IMR-90 (cell line): ENCODE measurements around the gene CACNB2. TPM values are rescaled to one million over a fixed set of nuclear protein-coding genes. Genes with fewer than 3 reads are reported as not detected.

ENCODE experiments used
- ATAC-seq: fragments of 200-7000 bp; cut with Tn5 transposase; 2 replicates; pipeline ENCODE4 v1.9.1; 2020; ENCODE audit warnings: low read depth, mild to moderate bottlenecking, moderate library complexity
- BruUV-seq: library from RNA; stranded (reverse); fragments of 400-500 nt; replicated peaks from 2 replicates; lab custom pipeline; 2021; lab: Mats Ljungman, UMichigan
- CTCF ChIA-PET: fragments of 300-600 bp; formaldehyde crosslinking; extraction: SDS; loops from one replicate; lab custom pipeline; 2021; ENCODE audit warnings: antibody characterized with exemption; lab: Yijun Ruan, JAX
- POLR2A ChIA-PET: fragments of 300-600 bp; sonication (Branson Sonifier 250); formaldehyde crosslinking; loops from one replicate; lab custom pipeline; 2022; ENCODE audit warnings: antibody characterized with exemption; ENCODE audit not compliant: unreplicated experiment; lab: Charles Lee
- DNase-seq: peaks from one replicate; pipeline ENCODE4 v3.0.0; 2013
- H2AFZ ChIP-seq: replicated peaks from 2 replicates; pipeline ENCODE3; 2013; ENCODE audit warnings: low read length, mild to moderate bottlenecking; ENCODE audit not compliant: poor library complexity
- H2AK5ac ChIP-seq: 2 replicates; pipeline ENCODE4 v1.6.1; 2013; ENCODE audit warnings: low read depth, low read length, inconsistent platforms
- H2AK9ac ChIP-seq: replicated peaks from 2 replicates; pipeline ENCODE3; 2013; ENCODE audit warnings: mild to moderate bottlenecking, low read depth, low read length, moderate library complexity; ENCODE audit not compliant: poor library complexity
- H2BK120ac ChIP-seq: 2 replicates; pipeline ENCODE4 v1.6.1; 2013; ENCODE audit warnings: low read depth, low read length, inconsistent platforms
- H2BK15ac ChIP-seq: 3 replicates; pipeline ENCODE4 v1.6.1; 2013; ENCODE audit warnings: low read depth, low read length, inconsistent platforms
- H2BK20ac ChIP-seq: 2 replicates; pipeline ENCODE4 v1.6.1; 2013; ENCODE audit warnings: low read depth, mild to moderate bottlenecking, inconsistent platforms, low read length, moderate library complexity
- H2BK5ac ChIP-seq: 2 replicates; pipeline ENCODE4 v1.6.1; 2013; ENCODE audit warnings: mild to moderate bottlenecking, low read depth, low read length, inconsistent platforms; ENCODE audit not compliant: poor library complexity, severe bottlenecking
- H3K14ac ChIP-seq: replicated peaks from 2 replicates; pipeline ENCODE4 v1.6.1; 2013; ENCODE audit warnings: low read depth, low read length, inconsistent platforms
- H3K18ac ChIP-seq: 2 replicates; pipeline ENCODE4 v1.6.1; 2013; ENCODE audit warnings: low read depth, low read length, control low read depth
- H3K23ac ChIP-seq: 2 replicates; pipeline ENCODE4 v1.6.1; 2013; ENCODE audit warnings: low read depth, low read length, inconsistent platforms
- H3K27ac ChIP-seq: 2 replicates; pipeline ENCODE4 v1.5.1; 2013; ENCODE audit warnings: mild to moderate bottlenecking, control low read depth, low read length; ENCODE audit not compliant: insufficient read depth
- H3K27me3 ChIP-seq: 2 replicates; pipeline ENCODE4 v1.6.1; 2013; ENCODE audit warnings: low read length; ENCODE audit not compliant: control insufficient read depth, insufficient read depth
- H3K36me3 ChIP-seq: 2 replicates; pipeline ENCODE4 v1.6.1; 2013; ENCODE audit warnings: low read length, mixed read lengths; ENCODE audit not compliant: control insufficient read depth, insufficient read depth
- H3K4ac ChIP-seq: 2 replicates; pipeline ENCODE4 v1.6.1; 2013; ENCODE audit warnings: low read depth, low read length, inconsistent platforms
- H3K4me1 ChIP-seq: 2 replicates; pipeline ENCODE4 v1.6.1; 2013; ENCODE audit warnings: low read length, mixed read lengths; ENCODE audit not compliant: control insufficient read depth, insufficient read depth
- H3K4me2 ChIP-seq: 2 replicates; pipeline ENCODE4 v1.6.1; 2013; ENCODE audit warnings: low read depth, mild to moderate bottlenecking, control low read depth, low read length, moderate library complexity
- H3K4me3 ChIP-seq: 2 replicates; pipeline ENCODE4 v1.5.1; 2013; ENCODE audit warnings: low read depth, mild to moderate bottlenecking, control low read depth, low read length, moderate library complexity; ENCODE audit not compliant: insufficient read depth
- H3K56ac ChIP-seq: 2 replicates; pipeline ENCODE4 v1.6.1; 2013; ENCODE audit warnings: low read length, inconsistent platforms; ENCODE audit not compliant: insufficient read depth; ENCODE audit errors: extremely low read depth
- H3K79me1 ChIP-seq, 2 experiments: 2 replicates each; pipeline ENCODE4 v1.6.1; 2013; ENCODE audit warnings: low read length in 2 of 2, inconsistent platforms in 1 of 2, low read depth in 1 of 2
- H3K9ac ChIP-seq: 2 replicates; pipeline ENCODE4 v1.6.1; 2013; ENCODE audit warnings: low read depth, low read length, control low read depth
- H3K9me1 ChIP-seq: 2 replicates; pipeline ENCODE4 v1.6.1; 2013; ENCODE audit warnings: low read length, inconsistent platforms; ENCODE audit not compliant: insufficient read depth
- H3K9me3 ChIP-seq: 2 replicates; pipeline ENCODE4 v1.6.1; 2013; ENCODE audit warnings: low read length; ENCODE audit not compliant: control insufficient read depth, insufficient read depth
- H4K20me1 ChIP-seq: 2 replicates; pipeline ENCODE4 v1.6.1; 2013; ENCODE audit warnings: low read length, inconsistent platforms; ENCODE audit not compliant: insufficient read depth
- H4K5ac ChIP-seq: 2 replicates; pipeline ENCODE4 v1.6.1; 2013; ENCODE audit warnings: mild to moderate bottlenecking, low read depth, low read length, control low read depth
- H4K8ac ChIP-seq, 2 experiments: 2 replicates each; pipeline ENCODE4 v1.6.1; 2013; ENCODE audit warnings: low read depth in 2 of 2, low read length in 2 of 2, control low read depth in 1 of 2, inconsistent platforms in 1 of 2
- H4K91ac ChIP-seq: 2 replicates; pipeline ENCODE4 v1.6.1; 2013; ENCODE audit warnings: low read depth, low read length, inconsistent platforms; ENCODE audit not compliant: insufficient read depth
- BHLHE40 ChIP-seq: fragments of 150-350 bp; IDR thresholded peaks from 2 replicates; pipeline ENCODE4 v1.6.1; 2016; ENCODE audit warnings: mild to moderate bottlenecking, low read depth, low read length
- CEBPB ChIP-seq: IDR thresholded peaks from 2 replicates; pipeline ENCODE4 v1.6.1; 2012; ENCODE audit warnings: low read depth, low read length, improper control_type of control experiment
- CHD1 ChIP-seq: IDR thresholded peaks from 2 replicates; pipeline ENCODE4 v1.6.1; 2012; ENCODE audit warnings: low read depth, low read length, improper control_type of control experiment
- FOS ChIP-seq: fragments of 150-350 bp; IDR thresholded peaks from 2 replicates; pipeline ENCODE4 v1.6.1; 2016; ENCODE audit warnings: low read depth, low read length
- MAFK ChIP-seq: IDR thresholded peaks from 2 replicates; pipeline ENCODE4 v1.6.1; 2012; ENCODE audit warnings: low read depth, low read length, improper control_type of control experiment
- MXI1 ChIP-seq: IDR thresholded peaks from 2 replicates; pipeline ENCODE4 v1.6.1; 2012; ENCODE audit warnings: low read depth, mild to moderate bottlenecking, low read length, moderate library complexity, borderline replicate concordance
- NFE2L2 ChIP-seq: fragments of 150-350 bp; IDR thresholded peaks from 2 replicates; pipeline ENCODE4 v1.6.1; 2016; ENCODE audit warnings: low read depth, mild to moderate bottlenecking, low read length
- POLR2A ChIP-seq: IDR thresholded peaks from 2 replicates; pipeline ENCODE4 v1.6.1; 2012; ENCODE audit warnings: mild to moderate bottlenecking, low read depth, low read length
- RAD21 ChIP-seq: IDR thresholded peaks from 2 replicates; pipeline ENCODE4 v1.6.1; 2012; ENCODE audit warnings: low read length, improper control_type of control experiment
- RFX5 ChIP-seq: IDR thresholded peaks from 2 replicates; pipeline ENCODE4 v1.8.0; 2012; ENCODE audit warnings: low read depth, mild to moderate bottlenecking, low read length, moderate library complexity
- SMC3 ChIP-seq: fragments of 150-350 bp; IDR thresholded peaks from 2 replicates; pipeline ENCODE4 v1.6.1; 2016; ENCODE audit warnings: low read depth, mild to moderate bottlenecking, antibody characterized with exemption, low read length, moderate library complexity
- WGBS, 2 experiments: methylation state at CpG; one replicate each; pipeline versions ENCODE4 v1.1.5 to v1.1.7; 2013; ENCODE audit warnings: missing lambda C conversion rate in 2 of 2; ENCODE audit not compliant: insufficient read length in 1 of 2; ENCODE audit errors: extremely low coverage in 2 of 2; 5-methylcytosine and 5-hydroxymethylcytosine counted together
- dilution Hi-C: fragments of 300-500 bp; cut with HindIII; formaldehyde crosslinking; loops from one replicate; pipeline ENCODE4 v1.14.3; 2018; ENCODE audit warnings: low sequenced_read_pairs; ENCODE audit not compliant: unreplicated experiment
- in situ Hi-C: fragments of 300-500 bp; cut with MboI; formaldehyde crosslinking; loops from 3 replicates; pipeline ENCODE4 v1.14.3; 2019; ENCODE audit warnings: low sequenced_read_pairs, inconsistent platforms, mixed read lengths
- intact Hi-C: fragments of 100-400 bp; cut with micrococcal nuclease; formaldehyde crosslinking; loops from 2 replicates; pipeline ENCODE4 v1.10.0; 2022
- polyA plus RNA-seq, 3 experiments: library from polyadenylated mRNA; depleted of rRNA; stranded (reverse); fragments of >200 nt; gene quantifications; 2 replicates each; pipeline ENCODE4 v1.2.3, GENCODE V29; 2012; ENCODE audit warnings: low replicate concordance in 1 of 3
- total RNA-seq: library from RNA; depleted of rRNA; stranded (reverse); fragments of >200 nt; gene quantifications from 2 replicates; pipeline ENCODE4 v1.2.3, GENCODE V29; 2012
- TF ChIP-seq, protein P1 (sequence below): fragments of 150-350 bp; IDR thresholded peaks from 2 replicates; pipeline ENCODE4 v1.6.1; 2017; ENCODE audit warnings: mild to moderate bottlenecking, antibody characterized with exemption, low read length, low read depth
- TF ChIP-seq, protein P2 (sequence below): conservative IDR thresholded peaks from 2 replicates; pipeline ENCODE4 v1.5.1; 2012; ENCODE audit warnings: mild to moderate bottlenecking, low read depth, low read length, improper control_type of control experiment

Gene CACNB2
- total and polyA plus RNA-seq, 2 of the 4 experiments (the other 2 are of a cell fraction): 0.36 TPM

DNA sequence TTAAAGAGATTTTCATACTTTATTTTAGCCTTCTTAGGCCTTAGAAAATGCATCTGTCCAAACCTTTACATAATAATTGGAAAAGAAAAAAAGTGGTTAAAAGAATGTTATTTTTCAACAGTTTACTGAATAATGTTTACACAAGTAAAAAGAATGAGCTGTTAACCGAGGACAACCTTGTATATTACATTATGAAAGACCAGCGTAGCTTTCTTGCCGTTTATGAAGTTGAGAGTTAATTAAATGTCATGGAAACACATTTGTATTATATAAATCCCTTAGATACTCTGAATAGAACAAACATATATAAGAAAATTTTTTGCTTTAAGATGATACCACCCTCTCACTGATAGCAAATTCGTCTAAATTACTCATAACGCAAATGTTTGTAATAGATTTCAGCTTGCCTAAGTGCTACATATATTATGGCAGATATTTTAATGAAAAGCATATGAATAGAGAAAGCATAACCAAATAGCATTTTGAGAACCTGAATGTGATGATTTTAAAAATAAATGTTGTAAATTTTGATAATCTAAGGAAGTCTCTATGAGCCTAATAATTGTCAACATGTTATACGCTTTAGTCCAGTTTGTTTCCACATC lies 9.1 kb downstream of the CACNB2 start:
- H3K14ac ChIP-seq: no peak overlapping the region
- no peak overlapping the region for H4K91ac ChIP-seq
- no peak overlapping the region for H3K9ac ChIP-seq
- H4K8ac ChIP-seq: no peak overlapping the region
- H2AFZ ChIP-seq: no peak overlapping the region
- ATAC-seq (no peak; the same call in 1 of the 2 replicates), DNase-seq (no peak)
- no peaks in the 10 kb centered on the region for H3K36me3 ChIP-seq
- POLR2A ChIA-PET: no interaction called here
- no peak overlapping the region for H3K23ac ChIP-seq
- in situ Hi-C loops: no loop called here
- H2BK120ac ChIP-seq: no peak overlapping the region
- H3K9me3 ChIP-seq: no peaks in the 10 kb centered on the region
- no peaks in the 10 kb centered on the region for H4K20me1 ChIP-seq
- peaks cover 12% of the 10 kb centered on the region for H3K27me3 ChIP-seq
- H4K5ac ChIP-seq: no peak overlapping the region
- TF ChIP-seq CEBPB (no peak), NFE2L2 (no peak), MXI1 (no peak), RFX5 (no peak), BHLHE40 (no peak), POLR2A (no peak), FOS (no peak), SMC3 (no peak), MAFK (no peak), RAD21 (no peak), CHD1 (no peak)
- TF ChIP-seq, protein P1, sequence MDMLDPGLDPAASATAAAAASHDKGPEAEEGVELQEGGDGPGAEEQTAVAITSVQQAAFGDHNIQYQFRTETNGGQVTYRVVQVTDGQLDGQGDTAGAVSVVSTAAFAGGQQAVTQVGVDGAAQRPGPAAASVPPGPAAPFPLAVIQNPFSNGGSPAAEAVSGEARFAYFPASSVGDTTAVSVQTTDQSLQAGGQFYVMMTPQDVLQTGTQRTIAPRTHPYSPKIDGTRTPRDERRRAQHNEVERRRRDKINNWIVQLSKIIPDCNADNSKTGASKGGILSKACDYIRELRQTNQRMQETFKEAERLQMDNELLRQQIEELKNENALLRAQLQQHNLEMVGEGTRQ: no peak
- TF ChIP-seq, protein P2, sequence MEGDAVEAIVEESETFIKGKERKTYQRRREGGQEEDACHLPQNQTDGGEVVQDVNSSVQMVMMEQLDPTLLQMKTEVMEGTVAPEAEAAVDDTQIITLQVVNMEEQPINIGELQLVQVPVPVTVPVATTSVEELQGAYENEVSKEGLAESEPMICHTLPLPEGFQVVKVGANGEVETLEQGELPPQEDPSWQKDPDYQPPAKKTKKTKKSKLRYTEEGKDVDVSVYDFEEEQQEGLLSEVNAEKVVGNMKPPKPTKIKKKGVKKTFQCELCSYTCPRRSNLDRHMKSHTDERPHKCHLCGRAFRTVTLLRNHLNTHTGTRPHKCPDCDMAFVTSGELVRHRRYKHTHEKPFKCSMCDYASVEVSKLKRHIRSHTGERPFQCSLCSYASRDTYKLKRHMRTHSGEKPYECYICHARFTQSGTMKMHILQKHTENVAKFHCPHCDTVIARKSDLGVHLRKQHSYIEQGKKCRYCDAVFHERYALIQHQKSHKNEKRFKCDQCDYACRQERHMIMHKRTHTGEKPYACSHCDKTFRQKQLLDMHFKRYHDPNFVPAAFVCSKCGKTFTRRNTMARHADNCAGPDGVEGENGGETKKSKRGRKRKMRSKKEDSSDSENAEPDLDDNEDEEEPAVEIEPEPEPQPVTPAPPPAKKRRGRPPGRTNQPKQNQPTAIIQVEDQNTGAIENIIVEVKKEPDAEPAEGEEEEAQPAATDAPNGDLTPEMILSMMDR: no peak
- no peak overlapping the region for H2BK20ac ChIP-seq
- H3K4me3 ChIP-seq: no peak overlapping the region
- no peak overlapping the region for H2AK9ac ChIP-seq
- no CpG with 5 or more reads among the region's 6 CpGs for WGBS, 2 experiments
- H2BK5ac ChIP-seq: no peak overlapping the region
- H3K9me1 ChIP-seq: no peaks in the 10 kb centered on the region
- dilution Hi-C loops: no loop called here
- no peak overlapping the region for H3K4me2 ChIP-seq
- peaks cover 2% of the 10 kb centered on the region; the same call in 1 of the 2 replicates for H3K4me1 ChIP-seq
- no peak overlapping the region for H3K4ac ChIP-seq
- CTCF ChIA-PET: interaction anchor here (1.5 kb wide), 1 partner anchor 67 kb away, joined by 5 read pairs; no protein-coding TSS in a partner anchor
- H3K18ac ChIP-seq: no peak overlapping the region
- H3K79me1 ChIP-seq: no peaks in the 10 kb centered on the region
- intact Hi-C loops: no loop called here
- no peak overlapping the region for H3K27ac ChIP-seq
- H2BK15ac ChIP-seq: no peak overlapping the region
- no peak overlapping the region for H2AK5ac ChIP-seq
- no peak overlapping the region for H3K56ac ChIP-seq
- BruUV-seq: no TSS peak
